Measurements from ENCODE around the gene MEI1. TPM values are rescaled to one million over a fixed set of nuclear protein-coding genes. Genes with fewer than 3 reads are reported as not detected.

The MEI1 gene
- total RNA-seq, 4 donors from 2014 or later, result 1.1 to 20.5 TPM; not detected in 2

DNA sequence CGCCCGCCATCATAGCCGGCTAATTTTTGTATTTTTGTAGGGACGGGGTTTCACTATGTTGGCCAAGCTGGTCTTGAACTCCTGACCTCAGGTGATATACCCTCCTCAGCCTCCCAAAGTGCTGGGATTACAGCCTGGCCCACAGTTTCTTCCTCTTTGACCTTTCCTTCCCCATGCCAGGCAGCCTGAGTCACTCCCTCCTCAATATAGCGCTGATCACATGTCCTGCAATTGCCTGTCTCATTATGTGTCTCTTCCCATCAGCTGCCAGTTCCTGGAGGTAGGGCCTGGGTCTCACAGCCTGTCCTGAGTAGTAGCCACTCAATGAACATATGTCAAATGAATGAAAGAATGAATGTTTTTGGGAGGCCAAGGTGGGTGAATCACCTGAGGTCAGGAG lies 58.2 kb downstream of the MEI1 start:
- Histone ChIP-seq H3K4me3 (no peak overlapping the region), H3K36me3 (no peaks in the 10 kb centered on the region), H3K9me3 (no peaks in the 10 kb centered on the region), H3K4me1 (no peaks in the 10 kb centered on the region), H3K27ac (no peak overlapping the region), H3K27me3 (no peaks in the 10 kb centered on the region)
- no peak for TF ChIP-seq POLR2A (IDR thresholded peaks at IDR 0.05)
- TF ChIP-seq EP300 (IDR thresholded peaks at IDR 0.05; ENCODE audit: low read depth), result no peak
- no peak for TF ChIP-seq CTCF (IDR thresholded peaks at IDR 0.05)
- no peak for TF ChIP-seq POLR2AphosphoS5 (IDR thresholded peaks at IDR 0.05)
- in situ Hi-C loops (cut with MboI; ENCODE audit: low pct_ligation_motif_present in 1 of 4, low pct_unique_long_range_greater_than_20kb in 1 of 4, low sequenced_read_pairs in 3 of 4), result no loop called here
- intact Hi-C loops (cut with DNase I; ENCODE audit: low total_unique reads), result no loop called here
- WGBS, 2 donors (ENCODE audit: low coverage in 1 of 2), result 90 to 97% methylated on average over 2 to 5 of the region's 5 CpGs
- DNase-seq, result no peak

DNA sequence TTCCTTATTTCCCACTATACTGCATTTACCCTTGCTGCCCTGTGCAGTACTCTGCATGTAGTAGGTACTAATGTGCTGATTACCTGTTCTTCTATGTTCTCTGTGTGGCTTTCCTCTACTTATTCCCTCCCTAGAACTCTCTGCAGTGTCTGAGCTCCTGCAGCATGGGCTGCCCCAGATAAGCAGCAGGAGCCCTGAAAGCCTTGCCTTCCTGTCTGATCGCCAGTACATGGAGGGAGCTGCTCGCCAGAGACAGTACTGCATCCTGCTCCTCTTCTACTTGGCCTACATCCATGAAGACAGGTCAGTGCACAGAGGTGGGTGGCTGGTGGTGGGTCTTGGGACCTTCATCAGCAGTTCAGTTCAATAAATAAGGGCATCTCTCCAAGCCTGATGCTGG lies 58.9 kb downstream of the MEI1 start:
- in situ Hi-C loops (cut with MboI; ENCODE audit: low pct_ligation_motif_present in 1 of 4, low pct_unique_long_range_greater_than_20kb in 1 of 4, low sequenced_read_pairs in 3 of 4) (no loop called here), intact Hi-C loops (cut with DNase I; ENCODE audit: low total_unique reads) (no loop called here)
- WGBS, 2 donors (ENCODE audit: low coverage in 1 of 2), result 92% methylated on average over 2 of the region's 2 CpGs; no CpG with 5 or more reads in 1 of the 2 donors
- H3K27ac ChIP-seq, result no peak overlapping the region
- no peak overlapping the region for H3K4me3 ChIP-seq
- H3K36me3 ChIP-seq, result no peaks in the 10 kb centered on the region
- no peak for TF ChIP-seq POLR2AphosphoS5 (IDR thresholded peaks at IDR 0.05)
- TF ChIP-seq POLR2A (IDR thresholded peaks at IDR 0.05), result no peak
- no peak for TF ChIP-seq CTCF (IDR thresholded peaks at IDR 0.05)
- TF ChIP-seq EP300 (IDR thresholded peaks at IDR 0.05; ENCODE audit: low read depth), result no peak
- H3K9me3 ChIP-seq, result no peaks in the 10 kb centered on the region
- H3K4me1 ChIP-seq, result no peaks in the 10 kb centered on the region
- no peak for DNase-seq
- no peaks in the 10 kb centered on the region for H3K27me3 ChIP-seq

- Histone ChIP-seq H3K36me3 (no peaks in the 10 kb centered on the region), H3K27me3 (no peaks in the 10 kb centered on the region), H3K27ac (no peak overlapping the region), H3K4me1 (no peaks in the 10 kb centered on the region), H3K4me3 (no peak overlapping the region), H3K9me3 (no peaks in the 10 kb centered on the region)
- DNase-seq, result peak; percentile 44
- in situ Hi-C loops (cut with MboI; ENCODE audit: low pct_ligation_motif_present in 1 of 4, low pct_unique_long_range_greater_than_20kb in 1 of 4, low sequenced_read_pairs in 3 of 4), result no loop called here
- TF ChIP-seq POLR2A (IDR thresholded peaks at IDR 0.05), result no peak
- peak in 2 of 5 experiments; percentile 9 for TF ChIP-seq CTCF (IDR thresholded peaks at IDR 0.05)
- no peak for TF ChIP-seq EP300 (IDR thresholded peaks at IDR 0.05; ENCODE audit: low read depth)
- no peak for TF ChIP-seq POLR2AphosphoS5 (IDR thresholded peaks at IDR 0.05)
- whole genome bisulfite sequencing, 2 donors (ENCODE audit: low coverage in 1 of 2), result 74 to 75% methylated on average over 12 to 14 of the region's 14 CpGs
- intact Hi-C loops (cut with DNase I; ENCODE audit: low total_unique reads), result no loop called here
Measured at GRCh38 chr22:41762980-41763779, 63.9 kb downstream of the MEI1 start.

DNA sequence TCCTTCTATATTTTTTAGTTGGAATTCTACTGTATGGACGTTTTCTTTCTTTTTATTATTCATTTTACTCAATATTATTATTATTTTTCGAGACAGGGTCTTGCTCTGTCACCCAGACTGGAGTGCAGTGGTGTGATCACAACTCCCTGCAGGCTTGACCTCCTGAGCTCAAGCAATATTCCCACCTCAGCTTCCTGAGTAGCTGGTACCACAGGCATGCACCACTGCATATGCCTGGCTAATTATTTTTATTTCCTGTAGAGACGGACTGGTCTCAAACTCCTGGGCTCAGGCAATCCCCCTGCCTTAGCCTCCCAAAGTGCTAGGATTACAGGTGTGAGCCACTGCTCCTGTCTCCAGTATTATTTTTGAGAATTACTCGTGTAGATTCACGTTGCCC lies 67.2 kb downstream of the MEI1 start:
- 76 to 79% methylated on average over 4 to 5 of the region's 5 CpGs for WGBS, 2 donors (ENCODE audit: low coverage in 1 of 2)

More for the DNA sequence above, 67.2 kb downstream of the MEI1 start:
- no peaks in the 10 kb centered on the region for H3K36me3 ChIP-seq
- no peak overlapping the region for H3K27ac ChIP-seq
- no peaks in the 10 kb centered on the region for H3K4me1 ChIP-seq
- in situ Hi-C loops (cut with MboI; ENCODE audit: low pct_ligation_motif_present in 1 of 4, low pct_unique_long_range_greater_than_20kb in 1 of 4, low sequenced_read_pairs in 3 of 4) (no loop called here), intact Hi-C loops (cut with DNase I; ENCODE audit: low total_unique reads) (no loop called here)
- H3K4me3 ChIP-seq, result no peak overlapping the region
- no peaks in the 10 kb centered on the region for H3K9me3 ChIP-seq
- H3K27me3 ChIP-seq, result no peaks in the 10 kb centered on the region
- TF ChIP-seq POLR2AphosphoS5 (IDR thresholded peaks at IDR 0.05) (no peak), EP300 (IDR thresholded peaks at IDR 0.05; ENCODE audit: low read depth) (no peak), CTCF (IDR thresholded peaks at IDR 0.05) (no peak), POLR2A (IDR thresholded peaks at IDR 0.05) (no peak)
- no peak for DNase-seq
